HCT116 (cell line): Measurements from ENCODE around the gene CPED1. TPM values are rescaled to one million over a fixed set of nuclear protein-coding genes. Genes with fewer than 3 reads are reported as not detected.

Experiments used
- ATAC-seq: fragments of 200-7000 bp; cut with Tn5 transposase; 2 replicates; pipeline ENCODE4 v1.9.1; 2020; ENCODE audit warnings: mild to moderate bottlenecking, moderate library complexity
- BruUV-seq: library from RNA; stranded (reverse); fragments of 400-500 nt; replicated peaks from 2 replicates; lab custom pipeline; 2021; lab: Mats Ljungman, UMichigan
- CTCF ChIA-PET: fragments of 300-600 bp; sonication (Branson Sonifier 250); formaldehyde crosslinking; loops from one replicate; lab custom pipeline; 2021; ENCODE audit warnings: antibody characterized with exemption; lab: Charles Lee
- POLR2A ChIA-PET: fragments of 300-600, 350-600 bp; sonication (Branson Sonifier 250); formaldehyde crosslinking; loops from one replicate; lab custom pipeline; 2021; ENCODE audit warnings: antibody characterized with exemption; lab: Charles Lee
- RAD21 ChIA-PET, 2 experiments: fragments of 300-600 bp; sonication (Branson Sonifier 250); formaldehyde crosslinking; loops; one replicate each; lab custom pipeline; 2023; ENCODE audit warnings: low total read pairs in 2 of 2; ENCODE audit not compliant: uncharacterized antibody in 2 of 2, unreplicated experiment in 2 of 2, low non-redundant PET in 1 of 2; lab: Charles Lee
- DNase-seq: peaks from one replicate; pipeline ENCODE4 v3.0.0-alpha.2; 2010; ENCODE audit warnings: low read depth, low spot score
- H2AFZ ChIP-seq: fragments of 200-600 bp; shearing (Covaris generic), sonication (generic); 2 replicates; pipeline ENCODE4 v1.6.1; 2017; ENCODE audit warnings: low read depth, mixed run types, mixed read lengths, antibody characterized with exemption, low read length; ENCODE audit not compliant: poor library complexity, severe bottlenecking
- H3K27ac ChIP-seq: 2 replicates; pipeline ENCODE4 v1.5.1; 2012; ENCODE audit warnings: low read depth, low read length
- H3K27me3 ChIP-seq: fragments of 200-600 bp; sonication (generic); 2 replicates; pipeline ENCODE4 v1.6.1; 2016; ENCODE audit warnings: mixed run types, low read length, mixed read lengths; ENCODE audit not compliant: insufficient read depth
- H3K36me3 ChIP-seq, 2 experiments: fragments of 200-500 bp in 1 of 2; fragments of 200-600 bp in 1 of 2; sonication (Bioruptor generic) in 1 of 2; sonication (generic) in 1 of 2; 2 replicates each; pipeline versions ENCODE4 v1.5.1 to v1.6.1; 2014 to 2016; ENCODE audit warnings: low read length in 2 of 2, inconsistent platforms in 1 of 2, mixed read lengths in 1 of 2, mixed run types in 1 of 2; ENCODE audit not compliant: insufficient read depth in 2 of 2, control insufficient read depth in 1 of 2
- H3K4me1 ChIP-seq, 2 experiments: fragments of 200-600 bp in 1 of 2; sonication (generic) in 1 of 2; 2 replicates each; pipeline versions ENCODE4 v1.5.1 to v1.6.1; 2012 to 2017; ENCODE audit warnings: low read length in 2 of 2, inconsistent platforms in 1 of 2, mild to moderate bottlenecking in 1 of 2, mixed read lengths in 1 of 2, mixed run types in 1 of 2, moderate library complexity in 1 of 2; ENCODE audit not compliant: insufficient read depth in 2 of 2, control insufficient read depth in 1 of 2
- H3K4me2 ChIP-seq: fragments of 200-600 bp; sonication (generic); 2 replicates; pipeline ENCODE4 v1.6.1; 2017; ENCODE audit warnings: mixed run types, low read length, mixed read lengths
- H3K4me3 ChIP-seq, 2 experiments: fragments of 200-600 bp in 1 of 2; sonication (generic) in 1 of 2; replicated peaks in 1 of 2; 2 replicates each; pipeline ENCODE4 v1.5.1; 2011 to 2016; ENCODE audit warnings: low read length in 2 of 2, control low read depth in 1 of 2, low read depth in 1 of 2, mild to moderate bottlenecking in 1 of 2, mixed read lengths in 1 of 2, mixed run types in 1 of 2
- H3K79me2 ChIP-seq: fragments of 200-600 bp; sonication (generic); 2 replicates; pipeline ENCODE4 v1.6.1; 2017; ENCODE audit warnings: mild to moderate bottlenecking, mixed run types, low read length, moderate library complexity, mixed read lengths; ENCODE audit not compliant: insufficient read depth
- H3K9ac ChIP-seq: fragments of 200-600 bp; sonication (generic); 2 replicates; pipeline ENCODE4 v1.6.1; 2016; ENCODE audit warnings: low read length, mixed read lengths
- H3K9me2 ChIP-seq: fragments of 200-600 bp; sonication (generic), shearing (Covaris generic); 2 replicates; pipeline ENCODE4 v1.6.1; 2017; ENCODE audit warnings: mixed run types, mild to moderate bottlenecking, moderate library complexity; ENCODE audit not compliant: insufficient read depth
- H3K9me3 ChIP-seq, 2 experiments: fragments of 200-500 bp in 1 of 2; fragments of 200-600 bp in 1 of 2; sonication (Bioruptor generic) in 1 of 2; sonication (generic) in 1 of 2; 2 replicates each; pipeline ENCODE4 v1.6.1; 2014 to 2017; ENCODE audit warnings: low read length in 2 of 2, mixed read lengths in 2 of 2, inconsistent platforms in 1 of 2, low read depth in 1 of 2, mild to moderate bottlenecking in 1 of 2, mixed run types in 1 of 2, moderate library complexity in 1 of 2; ENCODE audit not compliant: control insufficient read depth in 1 of 2, insufficient read depth in 1 of 2
- H4K20me1 ChIP-seq: fragments of 200-600 bp; sonication (generic), shearing (Covaris generic); 2 replicates; pipeline ENCODE4 v1.6.1; 2017; ENCODE audit warnings: mixed run types, mild to moderate bottlenecking, moderate library complexity; ENCODE audit not compliant: insufficient read depth
- CBX3 ChIP-seq: IDR thresholded peaks from 2 replicates; pipeline ENCODE4 v1.6.1; 2012; ENCODE audit warnings: low read depth
- CEBPB ChIP-seq: IDR thresholded peaks from 2 replicates; pipeline ENCODE4 v1.6.1; 2012; ENCODE audit warnings: low read depth
- EGR1 ChIP-seq: IDR thresholded peaks from 2 replicates; pipeline ENCODE4 v1.6.1; 2012; ENCODE audit warnings: low read depth
- ELF1 ChIP-seq: IDR thresholded peaks from 2 replicates; pipeline ENCODE4 v1.6.1; 2012; ENCODE audit warnings: low read depth, borderline replicate concordance
- EZH2 ChIP-seq: fragments of 200-600 bp; sonication (generic); IDR thresholded peaks from 2 replicates; pipeline ENCODE4 v1.6.1; 2017; ENCODE audit warnings: antibody characterized with exemption, mixed run types
- JUND ChIP-seq: IDR thresholded peaks from 2 replicates; pipeline ENCODE4 v1.6.1; 2012
- POLR2A ChIP-seq: IDR thresholded peaks from 2 replicates; pipeline ENCODE4 v1.7.0; 2011; ENCODE audit warnings: borderline replicate concordance; ENCODE audit not compliant: insufficient read depth, insufficient read length; ENCODE audit errors: extremely low read depth
- POLR2AphosphoS5 ChIP-seq: IDR thresholded peaks from 2 replicates; pipeline ENCODE4 v1.6.1; 2011; ENCODE audit warnings: mild to moderate bottlenecking, low read depth, low read length, moderate library complexity
- SIN3A ChIP-seq: IDR thresholded peaks from 2 replicates; pipeline ENCODE4 v1.6.1; 2012; ENCODE audit warnings: low read depth
- SP1 ChIP-seq: IDR thresholded peaks from 2 replicates; pipeline ENCODE4 v1.6.1; 2012; ENCODE audit warnings: low read depth
- SRF ChIP-seq: IDR thresholded peaks from 2 replicates; pipeline ENCODE4 v1.6.1; 2012; ENCODE audit warnings: low read depth
- TCF7L2 ChIP-seq: IDR thresholded peaks from 2 replicates; pipeline ENCODE4 v1.7.0; 2011; ENCODE audit warnings: borderline replicate concordance, inconsistent platforms; ENCODE audit not compliant: insufficient read depth, insufficient read length; ENCODE audit errors: extremely low read depth
- YY1 ChIP-seq: IDR thresholded peaks from 2 replicates; pipeline ENCODE4 v1.6.1; 2011; ENCODE audit warnings: low read length, low read depth, moderate library complexity, mild to moderate bottlenecking; ENCODE audit not compliant: insufficient replicate concordance; ENCODE audit errors: extremely low read depth
- ZNF274 ChIP-seq: fragments of 200-500 bp; sonication (Bioruptor generic); IDR thresholded peaks from 2 replicates; pipeline ENCODE4 v1.6.1; 2014; ENCODE audit warnings: mild to moderate bottlenecking, low read depth, low read length, inconsistent platforms
- intact Hi-C: fragments of 100-400 bp; cut with micrococcal nuclease; formaldehyde crosslinking; loops from 2 replicates; pipeline ENCODE4 v1.10.0; 2022
- total RNA-seq: library from RNA; stranded (reverse); gene quantifications from one replicate; pipeline ENCODE4 v1.2.1, GENCODE V29; 2021; ENCODE audit not compliant: unreplicated experiment
- TF ChIP-seq, protein P1 (sequence below), 3 experiments: fragments of 200-600 bp in 1 of 3; sonication (generic) in 1 of 3; IDR thresholded peaks in 2 of 3; conservative IDR thresholded peaks in 1 of 3; 2 replicates each; pipeline ENCODE4 v1.5.1; 2012 to 2017; ENCODE audit warnings: low read depth in 2 of 3, low read length in 2 of 3, antibody characterized with exemption in 1 of 3, borderline replicate concordance in 1 of 3, control low read depth in 1 of 3, mild to moderate bottlenecking in 1 of 3, mixed read lengths in 1 of 3, mixed run types in 1 of 3, moderate library complexity in 1 of 3; ENCODE audit not compliant: insufficient read depth in 1 of 3
- TF ChIP-seq, protein P2 (sequence below): IDR thresholded peaks from 2 replicates; pipeline ENCODE4 v1.6.1; 2011; ENCODE audit warnings: mild to moderate bottlenecking, low read length, moderate library complexity; ENCODE audit not compliant: insufficient replicate concordance; ENCODE audit errors: extremely low read depth
- TF ChIP-seq, protein P3 (sequence below): IDR thresholded peaks from 2 replicates; pipeline ENCODE4 v1.6.1; 2012
- TF ChIP-seq, protein P4 (sequence below): IDR thresholded peaks from 2 replicates; pipeline ENCODE4 v1.6.1; 2012

Gene CPED1
- total RNA-seq, 1 experiment from 2014 or later: 1.2 TPM

DNA sequence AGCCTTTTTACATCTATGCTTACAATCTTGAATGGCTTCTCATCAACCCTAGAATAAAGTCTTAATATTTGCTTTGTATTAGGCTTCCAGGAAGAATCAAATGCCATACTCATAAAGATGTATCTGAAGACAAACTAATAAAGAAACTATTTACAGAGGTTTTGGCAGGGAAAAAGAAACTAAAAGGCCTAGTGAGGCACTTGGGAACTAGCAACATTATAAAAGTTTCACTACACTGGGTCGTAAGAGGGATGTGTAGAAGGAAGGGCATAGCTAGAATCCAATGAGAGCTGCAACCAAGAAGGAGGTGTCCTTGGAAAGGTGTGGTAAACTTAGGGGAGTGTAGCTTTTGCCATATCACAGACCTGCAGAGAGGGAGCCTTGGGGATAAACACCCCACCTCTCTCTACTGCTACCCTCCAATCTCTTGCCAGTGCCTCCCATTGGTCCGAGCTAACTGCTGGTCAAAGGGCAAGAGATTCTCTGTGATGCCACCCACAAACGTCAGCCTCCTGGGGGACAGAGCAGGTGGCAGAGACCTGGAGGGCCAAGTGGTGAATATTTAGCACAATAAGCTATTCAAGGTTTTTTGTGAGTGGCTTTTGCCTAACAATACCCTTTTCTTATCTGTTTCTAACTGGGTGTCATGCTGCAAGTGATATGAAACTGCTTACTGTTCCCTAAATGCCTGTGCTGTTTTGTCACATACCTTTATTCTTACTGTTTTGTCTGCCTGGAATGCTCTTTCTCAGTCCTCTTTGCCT is 60.7 kb downstream of the CPED1 start:
- intact Hi-C loops: no loop called here
- H3K36me3 ChIP-seq: no peaks in the 10 kb centered on the region
- CTCF ChIA-PET: no interaction called here
- H3K4me2 ChIP-seq: no peak overlapping the region
- H3K27ac ChIP-seq: no peak overlapping the region
- no peaks in the 10 kb centered on the region for H4K20me1 ChIP-seq
- no peak overlapping the region for H3K4me3 ChIP-seq
- no peak overlapping the region for H3K9ac ChIP-seq
- no peaks in the 10 kb centered on the region for H3K4me1 ChIP-seq
- H3K79me2 ChIP-seq: no peaks in the 10 kb centered on the region
- RAD21 ChIA-PET: no interaction called here
- POLR2A ChIA-PET: no interaction called here
- TF ChIP-seq, protein P1, sequence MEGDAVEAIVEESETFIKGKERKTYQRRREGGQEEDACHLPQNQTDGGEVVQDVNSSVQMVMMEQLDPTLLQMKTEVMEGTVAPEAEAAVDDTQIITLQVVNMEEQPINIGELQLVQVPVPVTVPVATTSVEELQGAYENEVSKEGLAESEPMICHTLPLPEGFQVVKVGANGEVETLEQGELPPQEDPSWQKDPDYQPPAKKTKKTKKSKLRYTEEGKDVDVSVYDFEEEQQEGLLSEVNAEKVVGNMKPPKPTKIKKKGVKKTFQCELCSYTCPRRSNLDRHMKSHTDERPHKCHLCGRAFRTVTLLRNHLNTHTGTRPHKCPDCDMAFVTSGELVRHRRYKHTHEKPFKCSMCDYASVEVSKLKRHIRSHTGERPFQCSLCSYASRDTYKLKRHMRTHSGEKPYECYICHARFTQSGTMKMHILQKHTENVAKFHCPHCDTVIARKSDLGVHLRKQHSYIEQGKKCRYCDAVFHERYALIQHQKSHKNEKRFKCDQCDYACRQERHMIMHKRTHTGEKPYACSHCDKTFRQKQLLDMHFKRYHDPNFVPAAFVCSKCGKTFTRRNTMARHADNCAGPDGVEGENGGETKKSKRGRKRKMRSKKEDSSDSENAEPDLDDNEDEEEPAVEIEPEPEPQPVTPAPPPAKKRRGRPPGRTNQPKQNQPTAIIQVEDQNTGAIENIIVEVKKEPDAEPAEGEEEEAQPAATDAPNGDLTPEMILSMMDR (IDR thresholded peaks at IDR 0.05 in 2 of 3, conservative IDR thresholded peaks at IDR 0.05 in 1 of 3; ENCODE audit: borderline replicate concordance in 1 of 3, insufficient read depth in 1 of 3, low read depth in 2 of 3, low read length in 2 of 3): no peak
- no peak for TF ChIP-seq POLR2A
- no peak for TF ChIP-seq EGR1
- TF ChIP-seq CEBPB: no peak
- TF ChIP-seq JUND: no peak
- TF ChIP-seq ZNF274: no peak
- no peak for TF ChIP-seq POLR2AphosphoS5
- no peak for TF ChIP-seq SRF
- no peak for TF ChIP-seq ELF1
- no peak for TF ChIP-seq SIN3A
- TF ChIP-seq, protein P2, sequence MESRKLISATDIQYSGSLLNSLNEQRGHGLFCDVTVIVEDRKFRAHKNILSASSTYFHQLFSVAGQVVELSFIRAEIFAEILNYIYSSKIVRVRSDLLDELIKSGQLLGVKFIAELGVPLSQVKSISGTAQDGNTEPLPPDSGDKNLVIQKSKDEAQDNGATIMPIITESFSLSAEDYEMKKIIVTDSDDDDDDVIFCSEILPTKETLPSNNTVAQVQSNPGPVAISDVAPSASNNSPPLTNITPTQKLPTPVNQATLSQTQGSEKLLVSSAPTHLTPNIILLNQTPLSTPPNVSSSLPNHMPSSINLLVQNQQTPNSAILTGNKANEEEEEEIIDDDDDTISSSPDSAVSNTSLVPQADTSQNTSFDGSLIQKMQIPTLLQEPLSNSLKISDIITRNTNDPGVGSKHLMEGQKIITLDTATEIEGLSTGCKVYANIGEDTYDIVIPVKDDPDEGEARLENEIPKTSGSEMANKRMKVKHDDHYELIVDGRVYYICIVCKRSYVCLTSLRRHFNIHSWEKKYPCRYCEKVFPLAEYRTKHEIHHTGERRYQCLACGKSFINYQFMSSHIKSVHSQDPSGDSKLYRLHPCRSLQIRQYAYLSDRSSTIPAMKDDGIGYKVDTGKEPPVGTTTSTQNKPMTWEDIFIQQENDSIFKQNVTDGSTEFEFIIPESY: no peak
- TF ChIP-seq, protein P3, sequence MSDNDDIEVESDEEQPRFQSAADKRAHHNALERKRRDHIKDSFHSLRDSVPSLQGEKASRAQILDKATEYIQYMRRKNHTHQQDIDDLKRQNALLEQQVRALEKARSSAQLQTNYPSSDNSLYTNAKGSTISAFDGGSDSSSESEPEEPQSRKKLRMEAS: no peak
- TF ChIP-seq SP1: no peak
- TF ChIP-seq EZH2: no peak
- no peak for TF ChIP-seq YY1
- no peak for TF ChIP-seq CBX3
- TF ChIP-seq TCF7L2: no peak
- TF ChIP-seq, protein P4, sequence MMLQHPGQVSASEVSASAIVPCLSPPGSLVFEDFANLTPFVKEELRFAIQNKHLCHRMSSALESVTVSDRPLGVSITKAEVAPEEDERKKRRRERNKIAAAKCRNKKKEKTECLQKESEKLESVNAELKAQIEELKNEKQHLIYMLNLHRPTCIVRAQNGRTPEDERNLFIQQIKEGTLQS: no peak
- no peaks in the 10 kb centered on the region for H3K9me3 ChIP-seq
- BruUV-seq: no TSS peak
- no peak for ATAC-seq
- H3K9me2 ChIP-seq: no peaks in the 10 kb centered on the region
- H3K27me3 ChIP-seq: no peaks in the 10 kb centered on the region
- no peak for DNase-seq
- H2AFZ ChIP-seq: no peak overlapping the region
